Spleen (tissue), 7 donors: ENCODE results near the gene SELENOS.

Source experiments
- POLR2A ChIP-seq, 3 donors: fragments of 450-650 bp; IDR thresholded peaks; one replicate each; pipeline ENCODE4 v1.5.1; 2017; ENCODE audit warnings: antibody characterized with exemption in 3 of 3, mild to moderate bottlenecking in 1 of 3
- POLR2AphosphoS5 ChIP-seq, 3 donors: sonication (generic); formaldehyde crosslinking; IDR thresholded peaks; one replicate each; pipeline ENCODE4 v1.5.1; 2017; ENCODE audit warnings: antibody characterized with exemption in 3 of 3
- TF ChIP-seq, protein P1 (sequence below), 11 experiments: fragments of 200-600 bp in 7 of 11; fragments of 450-650 bp in 4 of 11; sonication (generic) in 4 of 11; IDR thresholded peaks in 8 of 11; conservative IDR thresholded peaks in 3 of 11; 1 replicate in 7 of 11; 2 replicates in 4 of 11; pipeline versions ENCODE4 v1.4.0 to v1.8.0; 2016 to 2021; ENCODE audit warnings: antibody characterized with exemption in 11 of 11, inconsistent platforms in 4 of 11, mild to moderate bottlenecking in 1 of 11
- donor health status: DM: no; HTN: no; CAD: no; lungs with moderate emphysema.
- donor health status: DM: no; HTN: no; CAD: no.
- donor health status: DM: no; HTN: no; CAD: no.

DNA sequence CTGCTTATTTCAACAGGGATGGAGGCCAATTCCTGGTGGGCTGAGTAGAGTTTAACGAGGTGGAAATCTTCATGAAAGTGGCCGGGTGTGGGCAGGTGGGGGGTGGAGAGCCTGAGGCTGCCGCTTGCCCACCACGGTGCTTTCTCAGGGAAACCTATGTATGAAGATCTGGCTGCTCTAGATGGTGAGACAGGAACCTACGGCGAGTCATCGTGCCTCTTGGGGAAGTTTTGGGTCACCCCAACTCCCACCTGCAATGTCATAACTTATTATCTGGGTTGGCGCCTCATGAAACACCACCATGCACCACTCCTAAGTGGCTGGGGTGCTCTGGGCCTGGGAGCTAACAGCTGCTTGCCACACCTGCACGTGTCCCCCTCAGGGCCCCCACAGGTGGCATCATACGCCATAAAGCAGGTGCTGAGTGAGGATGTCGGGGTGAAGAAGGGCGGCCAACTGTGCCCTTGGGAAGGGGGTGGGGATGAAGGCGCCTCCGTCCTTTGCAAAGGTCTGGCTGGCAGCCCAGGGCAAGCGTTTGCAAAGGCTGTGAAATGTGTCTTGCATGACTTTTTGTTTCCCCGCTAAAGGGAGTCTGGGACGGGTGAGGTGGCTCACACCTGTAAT lies 45.7 kb upstream of the SELENOS start:
- TF ChIP-seq POLR2AphosphoS5 (IDR thresholded peaks at IDR 0.05) (no peak), POLR2A (IDR thresholded peaks at IDR 0.05) (no peak)
- TF ChIP-seq, protein P1, sequence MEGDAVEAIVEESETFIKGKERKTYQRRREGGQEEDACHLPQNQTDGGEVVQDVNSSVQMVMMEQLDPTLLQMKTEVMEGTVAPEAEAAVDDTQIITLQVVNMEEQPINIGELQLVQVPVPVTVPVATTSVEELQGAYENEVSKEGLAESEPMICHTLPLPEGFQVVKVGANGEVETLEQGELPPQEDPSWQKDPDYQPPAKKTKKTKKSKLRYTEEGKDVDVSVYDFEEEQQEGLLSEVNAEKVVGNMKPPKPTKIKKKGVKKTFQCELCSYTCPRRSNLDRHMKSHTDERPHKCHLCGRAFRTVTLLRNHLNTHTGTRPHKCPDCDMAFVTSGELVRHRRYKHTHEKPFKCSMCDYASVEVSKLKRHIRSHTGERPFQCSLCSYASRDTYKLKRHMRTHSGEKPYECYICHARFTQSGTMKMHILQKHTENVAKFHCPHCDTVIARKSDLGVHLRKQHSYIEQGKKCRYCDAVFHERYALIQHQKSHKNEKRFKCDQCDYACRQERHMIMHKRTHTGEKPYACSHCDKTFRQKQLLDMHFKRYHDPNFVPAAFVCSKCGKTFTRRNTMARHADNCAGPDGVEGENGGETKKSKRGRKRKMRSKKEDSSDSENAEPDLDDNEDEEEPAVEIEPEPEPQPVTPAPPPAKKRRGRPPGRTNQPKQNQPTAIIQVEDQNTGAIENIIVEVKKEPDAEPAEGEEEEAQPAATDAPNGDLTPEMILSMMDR (IDR thresholded peaks at IDR 0.05 in 8 of 11, conservative IDR thresholded peaks at IDR 0.05 in 3 of 11) = no peak
